ENCODE data around the gene CHMP5. TPM values are rescaled to one million over a fixed set of nuclear protein-coding genes. Genes with fewer than 3 reads are reported as not detected.

Gene CHMP5
- total and polyA plus RNA-seq, 2 donors (not counting 1 experiment from before 2014, with no cell fraction given) = 108 to 124 TPM

DNA sequence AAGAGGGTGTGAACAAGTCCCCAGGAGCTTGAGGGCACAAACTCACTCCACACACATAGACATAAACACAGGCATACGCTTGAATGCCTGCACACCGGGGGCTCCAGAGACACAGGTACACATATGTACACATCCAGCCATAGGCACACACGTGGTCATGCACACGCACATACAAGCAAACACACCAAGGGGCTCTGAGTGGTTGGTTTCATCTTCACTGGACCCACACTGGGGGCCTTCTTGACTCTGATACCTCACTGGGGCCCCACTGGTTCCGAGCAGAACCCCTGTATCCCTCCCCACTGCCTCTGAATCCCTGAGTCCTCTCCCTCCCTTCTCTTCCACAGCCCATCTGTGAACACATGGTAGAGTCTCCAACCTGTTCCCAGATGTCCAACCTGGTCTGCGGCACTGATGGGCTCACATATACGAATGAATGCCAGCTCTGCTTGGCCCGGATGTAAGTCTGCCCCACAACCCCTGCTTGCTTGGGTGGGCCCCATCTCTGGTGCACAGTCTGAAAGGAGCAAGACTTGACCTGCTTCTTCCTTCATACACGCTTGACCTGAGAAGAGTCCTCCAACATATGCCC lies 18.5 kb upstream of the CHMP5 start:
- Histone ChIP-seq H3K27ac (ENCODE audit: insufficient read depth, low read length) (no peak overlapping the region), H3K4me1 (ENCODE audit: control insufficient read depth, extremely low read depth, insufficient read depth, low read length) (no peaks in the 10 kb centered on the region), H4K20me1 (ENCODE audit: control insufficient read depth, extremely low read depth, insufficient read depth, low read length) (no peaks in the 10 kb centered on the region), H3K27me3 (ENCODE audit: control insufficient read depth, insufficient read depth, low read length) (no peaks in the 10 kb centered on the region), H3K4me2 (ENCODE audit: extremely low read depth, insufficient read depth, low read length) (no peak overlapping the region), H3K9me3 (ENCODE audit: control insufficient read depth, insufficient read depth, low read depth, low read length) (no peaks in the 10 kb centered on the region), H2AFZ (ENCODE audit: low read length) (no peak overlapping the region), H3K9ac (ENCODE audit: insufficient read depth, low read length) (no peak overlapping the region), H3K36me3 (ENCODE audit: control insufficient read depth, insufficient read depth, low read length) (no peaks in the 10 kb centered on the region), H3K4me3 (replicated peaks in 1 of 4; ENCODE audit: control extremely low read depth in 1 of 4, insufficient read depth in 1 of 4, low read depth in 3 of 4, low read length in 4 of 4) (no peak overlapping the region), H3K79me2 (ENCODE audit: control insufficient read depth, insufficient read depth, low read length) (no peaks in the 10 kb centered on the region)
- DNase-seq (ENCODE audit: low read depth in 2 of 2) = no peak
- TF ChIP-seq, protein P1, sequence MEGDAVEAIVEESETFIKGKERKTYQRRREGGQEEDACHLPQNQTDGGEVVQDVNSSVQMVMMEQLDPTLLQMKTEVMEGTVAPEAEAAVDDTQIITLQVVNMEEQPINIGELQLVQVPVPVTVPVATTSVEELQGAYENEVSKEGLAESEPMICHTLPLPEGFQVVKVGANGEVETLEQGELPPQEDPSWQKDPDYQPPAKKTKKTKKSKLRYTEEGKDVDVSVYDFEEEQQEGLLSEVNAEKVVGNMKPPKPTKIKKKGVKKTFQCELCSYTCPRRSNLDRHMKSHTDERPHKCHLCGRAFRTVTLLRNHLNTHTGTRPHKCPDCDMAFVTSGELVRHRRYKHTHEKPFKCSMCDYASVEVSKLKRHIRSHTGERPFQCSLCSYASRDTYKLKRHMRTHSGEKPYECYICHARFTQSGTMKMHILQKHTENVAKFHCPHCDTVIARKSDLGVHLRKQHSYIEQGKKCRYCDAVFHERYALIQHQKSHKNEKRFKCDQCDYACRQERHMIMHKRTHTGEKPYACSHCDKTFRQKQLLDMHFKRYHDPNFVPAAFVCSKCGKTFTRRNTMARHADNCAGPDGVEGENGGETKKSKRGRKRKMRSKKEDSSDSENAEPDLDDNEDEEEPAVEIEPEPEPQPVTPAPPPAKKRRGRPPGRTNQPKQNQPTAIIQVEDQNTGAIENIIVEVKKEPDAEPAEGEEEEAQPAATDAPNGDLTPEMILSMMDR (conservative IDR thresholded peaks at IDR 0.05 in 1 of 2, IDR thresholded peaks at IDR 0.05 in 1 of 2; ENCODE audit: low read depth in 1 of 2, low read length in 2 of 2) = no peak
- no peak for TF ChIP-seq EZH2 (IDR thresholded peaks at IDR 0.05; ENCODE audit: low read length, missing control alignments)

DNA sequence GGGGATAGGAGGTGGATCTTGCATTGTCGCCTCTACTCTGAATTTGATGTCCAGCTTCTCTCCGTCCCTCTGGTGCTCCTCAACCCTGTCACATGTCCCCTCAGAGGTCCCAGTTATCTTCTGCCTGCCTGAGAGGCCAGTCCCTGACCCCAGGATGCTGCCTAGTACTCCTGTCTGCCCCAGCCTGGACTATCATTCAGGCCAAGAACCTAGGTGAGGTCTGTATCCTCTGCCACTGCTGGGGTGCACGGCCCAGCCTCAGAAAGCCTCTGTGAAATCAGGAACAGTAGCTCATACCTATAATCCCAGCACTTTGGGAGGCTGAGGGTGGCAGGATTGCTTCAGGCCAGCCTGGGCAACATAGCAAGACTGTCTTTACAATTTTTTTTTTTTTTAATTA lies 16.2 kb upstream of the CHMP5 start:
- no peaks in the 10 kb centered on the region for H3K27me3 ChIP-seq (ENCODE audit: control insufficient read depth, insufficient read depth, low read length)
- H3K27ac ChIP-seq (ENCODE audit: insufficient read depth, low read length) = no peak overlapping the region
- no peaks in the 10 kb centered on the region for H3K79me2 ChIP-seq (ENCODE audit: control insufficient read depth, insufficient read depth, low read length)
- H2AFZ ChIP-seq (ENCODE audit: low read length) = no peak overlapping the region
- H4K20me1 ChIP-seq (ENCODE audit: control insufficient read depth, extremely low read depth, insufficient read depth, low read length) = no peaks in the 10 kb centered on the region
- no peaks in the 10 kb centered on the region for H3K9me3 ChIP-seq (ENCODE audit: control insufficient read depth, insufficient read depth, low read depth, low read length)
- H3K4me1 ChIP-seq (ENCODE audit: control insufficient read depth, extremely low read depth, insufficient read depth, low read length) = no peaks in the 10 kb centered on the region
- H3K36me3 ChIP-seq (ENCODE audit: control insufficient read depth, insufficient read depth, low read length) = peaks cover 2% of the 10 kb centered on the region
- TF ChIP-seq EZH2 (IDR thresholded peaks at IDR 0.05; ENCODE audit: low read length, missing control alignments) = no peak
- TF ChIP-seq, protein P1 (conservative IDR thresholded peaks at IDR 0.05 in 1 of 2, IDR thresholded peaks at IDR 0.05 in 1 of 2; ENCODE audit: low read depth in 1 of 2, low read length in 2 of 2) = no peak
- no peak overlapping the region for H3K4me2 ChIP-seq (ENCODE audit: extremely low read depth, insufficient read depth, low read length)
- DNase-seq (ENCODE audit: low read depth in 2 of 2) = no peak
- no peak overlapping the region for H3K9ac ChIP-seq (ENCODE audit: insufficient read depth, low read length)
- no peak overlapping the region for H3K4me3 ChIP-seq (replicated peaks in 1 of 4; ENCODE audit: control extremely low read depth in 1 of 4, insufficient read depth in 1 of 4, low read depth in 3 of 4, low read length in 4 of 4)

DNA sequence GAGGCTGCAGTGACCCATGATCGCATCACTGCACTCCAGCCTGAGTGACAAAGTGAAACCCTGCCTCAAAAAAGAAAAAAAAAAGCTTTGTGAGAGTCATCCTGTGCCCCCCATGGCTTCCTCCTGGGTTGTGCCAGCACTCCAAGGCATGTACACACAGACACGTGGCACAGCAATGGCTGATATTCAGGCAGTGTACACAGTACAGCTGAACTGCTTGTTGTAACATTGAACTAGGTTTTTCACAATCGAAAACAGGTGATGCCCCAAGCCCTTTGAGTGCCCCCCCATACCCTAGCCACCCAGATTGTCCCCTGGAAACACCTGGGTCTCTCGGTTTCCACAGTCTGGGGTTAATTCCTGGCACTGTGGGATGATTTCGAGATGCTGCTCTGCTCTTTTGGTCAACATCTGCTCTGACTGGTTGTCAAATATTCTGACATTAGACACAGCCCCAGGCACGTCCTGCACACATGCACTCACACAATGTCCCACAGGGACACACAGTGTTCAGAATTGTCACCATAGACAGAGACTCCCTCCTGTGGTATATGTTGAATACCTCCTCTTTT lies 15.7 kb upstream of the CHMP5 start:
- Histone ChIP-seq H2AFZ (ENCODE audit: low read length) (no peak overlapping the region), H3K9me3 (ENCODE audit: control insufficient read depth, insufficient read depth, low read depth, low read length) (no peaks in the 10 kb centered on the region), H3K4me2 (ENCODE audit: extremely low read depth, insufficient read depth, low read length) (no peak overlapping the region), H3K9ac (ENCODE audit: insufficient read depth, low read length) (no peak overlapping the region), H3K27me3 (ENCODE audit: control insufficient read depth, insufficient read depth, low read length) (no peaks in the 10 kb centered on the region), H3K4me1 (ENCODE audit: control insufficient read depth, extremely low read depth, insufficient read depth, low read length) (no peaks in the 10 kb centered on the region), H3K36me3 (ENCODE audit: control insufficient read depth, insufficient read depth, low read length) (peaks cover 2% of the 10 kb centered on the region), H3K79me2 (ENCODE audit: control insufficient read depth, insufficient read depth, low read length) (no peaks in the 10 kb centered on the region), H4K20me1 (ENCODE audit: control insufficient read depth, extremely low read depth, insufficient read depth, low read length) (no peaks in the 10 kb centered on the region), H3K4me3 (replicated peaks in 1 of 4; ENCODE audit: control extremely low read depth in 1 of 4, insufficient read depth in 1 of 4, low read depth in 3 of 4, low read length in 4 of 4) (no peak overlapping the region), H3K27ac (ENCODE audit: insufficient read depth, low read length) (no peak overlapping the region)
- no peak for TF ChIP-seq EZH2 (IDR thresholded peaks at IDR 0.05; ENCODE audit: low read length, missing control alignments)
- TF ChIP-seq, protein P1 (conservative IDR thresholded peaks at IDR 0.05 in 1 of 2, IDR thresholded peaks at IDR 0.05 in 1 of 2; ENCODE audit: low read depth in 1 of 2, low read length in 2 of 2) = no peak
- DNase-seq (ENCODE audit: low read depth in 2 of 2) = no peak
